ENCODE results near the gene FGF12.

Gene FGF12

DNA sequence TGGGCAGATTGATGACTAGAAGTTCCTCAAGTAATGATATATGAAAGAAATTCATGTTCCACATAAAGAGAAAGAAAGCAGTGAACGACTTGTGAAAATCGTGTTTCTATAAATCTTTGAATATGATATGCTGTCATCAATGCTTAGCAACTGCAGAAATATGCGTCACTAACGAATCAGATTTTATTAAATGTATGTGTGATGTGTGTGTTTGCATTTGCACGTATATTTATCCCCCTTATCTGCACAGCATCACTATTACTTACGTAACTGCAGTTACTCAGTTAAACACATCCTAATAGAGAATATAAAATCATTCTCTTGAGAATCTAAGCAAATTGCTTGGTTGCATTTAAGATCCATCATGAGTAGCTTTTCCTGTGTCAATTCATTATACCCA lies 468.6 kb downstream of the FGF12 start:
- DNase-seq (ENCODE audit: low read depth) = no peak

DNA sequence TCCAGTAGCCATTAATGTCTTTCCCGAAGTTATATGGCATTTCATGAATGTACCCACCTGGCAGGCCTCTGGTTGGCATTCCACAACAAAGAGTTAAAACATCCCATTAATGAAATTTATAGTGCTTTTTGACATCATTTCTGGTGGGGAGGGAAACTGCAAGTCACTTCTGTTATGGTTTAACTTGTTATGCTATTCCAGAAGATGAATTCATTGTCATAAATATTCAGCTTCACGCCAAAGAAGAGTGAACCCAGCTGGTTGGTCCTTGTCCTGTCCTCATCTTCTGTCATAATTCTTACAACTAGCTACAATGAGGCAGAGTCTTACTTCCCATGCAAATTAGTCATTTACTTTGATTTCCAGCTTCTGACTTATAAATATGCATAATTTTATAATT lies 471.5 kb downstream of the FGF12 start:
- no peak for DNase-seq (ENCODE audit: low read depth)

DNA sequence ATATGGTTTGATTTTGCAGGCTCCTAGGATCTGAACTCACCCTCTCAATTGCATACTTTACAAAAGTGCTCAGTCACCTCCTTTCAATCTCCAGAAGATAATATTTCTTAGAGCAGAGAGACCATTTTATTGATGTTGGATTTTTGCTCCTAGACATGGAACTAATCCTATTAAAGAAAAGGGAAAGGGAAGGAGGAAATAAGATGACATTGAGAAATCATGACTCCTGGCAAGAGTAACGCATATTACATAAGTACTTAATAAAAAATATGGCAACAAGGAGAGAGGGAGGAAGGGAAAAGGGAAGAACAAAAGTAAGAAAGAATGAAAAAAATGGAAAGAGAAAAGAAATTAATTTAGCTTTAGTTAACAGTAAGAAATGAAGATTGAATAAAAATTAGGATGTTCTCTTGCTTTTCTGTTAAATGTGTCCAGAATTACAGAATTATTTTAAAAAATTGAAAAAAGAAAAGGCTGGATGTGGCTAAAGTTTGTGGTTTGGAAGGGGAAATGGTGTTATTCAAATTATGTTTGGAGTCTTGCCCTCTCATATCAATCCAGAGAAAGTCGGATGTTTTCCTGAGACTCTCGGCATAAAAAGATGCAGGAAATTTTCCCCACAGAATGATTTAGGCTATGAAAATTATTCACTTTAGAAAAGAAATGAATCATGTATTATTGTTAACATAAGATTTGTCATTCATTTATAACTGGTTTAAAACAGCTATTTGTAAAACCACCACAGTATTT lies 474.0 kb downstream of the FGF12 start:
- no peak for DNase-seq (ENCODE audit: low read depth)

DNA sequence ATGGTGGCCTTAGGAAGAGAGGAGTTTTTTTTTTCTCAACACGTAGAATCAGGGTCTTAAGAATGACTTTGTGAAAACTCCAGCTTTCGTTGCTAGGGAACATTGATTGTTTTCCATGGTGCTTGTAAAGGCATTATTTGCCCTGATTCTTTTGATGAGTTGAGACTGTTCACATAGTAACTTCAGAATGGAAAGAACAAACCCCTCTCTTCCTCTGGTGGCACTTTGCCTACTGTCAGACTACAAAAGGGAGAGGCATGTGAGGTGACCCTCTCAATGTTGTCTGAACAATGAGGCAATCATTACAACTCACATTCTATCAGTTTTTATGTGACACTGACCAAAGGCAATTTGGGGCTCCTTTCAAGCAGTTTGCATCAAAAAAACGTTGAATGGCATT lies 477.8 kb downstream of the FGF12 start:
- no peak for DNase-seq (ENCODE audit: low read depth)

- no peak for DNase-seq (ENCODE audit: low read depth)
Observed at GRCh38 chr3:192246847-192247559, 480.3 kb downstream of the FGF12 start.

GRCh38 chr3:192244591-192244990 lies 482.8 kb downstream of the FGF12 start:
- DNase-seq (ENCODE audit: low read depth) = no peak

GRCh38 chr3:192239956-192240355 lies 487.4 kb downstream of the FGF12 start:
- DNase-seq (ENCODE audit: low read depth) = no peak

GRCh38 chr3:192237992-192238608 lies 489.2 kb downstream of the FGF12 start:
- no peak for DNase-seq (ENCODE audit: low read depth)

- no peak for DNase-seq (ENCODE audit: low read depth)
Observed at GRCh38 chr3:192229866-192230265, 497.5 kb downstream of the FGF12 start.

- no peak for DNase-seq (ENCODE audit: low read depth)
Observed at GRCh38 chr3:192224634-192225155, 502.6 kb downstream of the FGF12 start.

DNA sequence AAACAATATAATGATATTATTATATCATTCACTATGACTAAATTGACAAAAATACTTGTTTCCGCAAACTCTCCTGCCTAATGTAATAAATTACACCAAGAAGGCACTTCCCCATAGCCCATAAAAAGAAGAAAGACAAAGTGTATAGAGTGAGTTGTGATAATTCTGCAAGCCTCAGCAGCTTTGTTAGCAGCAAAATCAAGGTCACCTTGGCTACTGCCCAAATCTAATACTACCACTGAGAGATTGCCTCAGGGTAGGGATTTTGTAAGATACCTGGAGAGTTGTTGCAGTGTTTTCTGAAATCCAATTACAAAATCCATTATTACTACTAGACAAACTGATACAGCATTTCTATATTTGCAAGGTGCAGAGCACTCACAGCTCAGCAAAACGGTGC lies 503.5 kb downstream of the FGF12 start:
- no peak for DNase-seq (ENCODE audit: low read depth)

DNA sequence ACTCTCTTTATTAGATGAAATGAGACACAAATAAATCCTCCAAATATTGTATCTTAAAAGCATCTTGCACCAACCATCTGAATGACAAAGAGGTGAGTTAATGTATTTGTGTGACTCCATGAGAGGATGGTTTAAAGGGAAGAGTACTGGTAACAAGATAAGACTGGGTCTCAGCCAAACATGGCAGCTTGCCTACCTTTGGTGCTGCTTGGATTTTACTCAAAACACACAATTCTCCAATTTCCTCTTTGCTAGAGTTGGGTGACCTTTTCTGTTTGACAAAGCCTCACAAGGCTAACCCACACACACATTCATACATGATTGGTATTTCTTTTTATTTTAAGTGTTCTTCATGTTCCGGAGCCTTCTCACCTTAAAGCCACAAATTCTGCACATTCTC lies 506.4 kb downstream of the FGF12 start:
- no peak for DNase-seq (ENCODE audit: low read depth)

DNA sequence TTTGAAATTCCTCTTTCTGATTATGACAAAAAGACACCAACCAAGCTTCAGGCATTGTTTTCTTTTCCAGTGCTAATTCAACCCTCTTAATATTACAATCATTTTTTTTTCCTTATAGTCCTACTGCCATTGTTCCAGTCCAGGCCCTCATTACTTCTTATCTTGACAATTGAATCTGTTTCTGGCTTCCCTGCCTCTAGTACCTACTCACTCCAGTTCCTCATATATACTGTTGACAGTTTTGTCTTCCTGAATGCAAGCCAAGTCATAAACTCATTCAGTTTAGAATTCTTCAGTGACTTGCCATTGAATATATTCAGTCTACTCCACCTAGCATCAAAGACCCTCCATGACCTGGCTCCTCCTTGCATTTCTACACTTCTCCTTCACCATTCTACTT lies 507.4 kb downstream of the FGF12 start:
- no peak for DNase-seq (ENCODE audit: low read depth)

- DNase-seq (ENCODE audit: low read depth) = no peak
Observed at GRCh38 chr3:192216067-192216466, 511.3 kb downstream of the FGF12 start.

DNA sequence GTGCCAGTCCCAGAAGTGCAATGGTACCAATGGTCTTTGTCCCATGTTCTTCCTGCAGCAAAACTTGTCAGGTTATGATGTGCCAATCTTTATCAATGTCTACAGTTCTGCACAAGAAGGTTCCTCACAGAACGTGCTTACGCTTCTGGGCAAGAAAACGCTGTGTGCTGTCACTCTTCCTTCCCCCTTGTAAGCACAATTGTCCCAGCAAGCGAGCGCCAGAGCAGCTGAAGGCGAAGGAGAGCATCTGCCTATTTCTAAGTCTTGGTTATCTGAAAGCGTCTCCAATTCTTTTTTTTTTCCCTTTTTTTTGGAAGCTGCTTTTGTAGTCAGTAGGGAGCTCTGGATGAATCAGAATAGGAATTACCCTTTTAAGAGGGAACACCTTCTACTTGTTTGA lies 514.4 kb downstream of the FGF12 start:
- no peak for DNase-seq (ENCODE audit: low read depth)

- no peak for DNase-seq (ENCODE audit: low read depth)
Observed at GRCh38 chr3:192212335-192212734, 515.0 kb downstream of the FGF12 start.

DNA sequence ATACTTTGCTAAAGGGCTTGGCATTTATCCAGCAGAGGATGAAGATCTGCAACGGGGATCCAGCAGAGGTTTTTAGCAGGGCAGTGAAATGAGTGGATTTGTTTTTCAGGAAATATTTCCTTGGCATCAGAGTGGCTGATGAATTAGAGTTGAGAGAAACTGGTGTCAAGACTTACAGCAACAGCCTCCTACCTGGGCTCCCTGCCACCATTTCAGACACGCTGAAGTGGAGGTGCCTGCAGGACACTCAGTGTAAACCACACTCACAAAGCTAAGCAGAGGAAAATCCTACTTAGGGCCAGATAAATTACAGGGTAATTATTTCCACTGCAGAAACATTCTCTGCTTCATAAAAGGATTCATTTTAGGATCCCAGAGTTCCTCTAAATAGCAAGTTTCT lies 519.7 kb downstream of the FGF12 start:
- no peak for DNase-seq (ENCODE audit: low read depth)

- DNase-seq (ENCODE audit: low read depth) = no peak
Observed at GRCh38 chr3:192207239-192207638, 520.1 kb downstream of the FGF12 start.

GRCh38 chr3:192194085-192194484 lies 533.3 kb downstream of the FGF12 start:
- no peak for DNase-seq (ENCODE audit: low read depth)

DNA sequence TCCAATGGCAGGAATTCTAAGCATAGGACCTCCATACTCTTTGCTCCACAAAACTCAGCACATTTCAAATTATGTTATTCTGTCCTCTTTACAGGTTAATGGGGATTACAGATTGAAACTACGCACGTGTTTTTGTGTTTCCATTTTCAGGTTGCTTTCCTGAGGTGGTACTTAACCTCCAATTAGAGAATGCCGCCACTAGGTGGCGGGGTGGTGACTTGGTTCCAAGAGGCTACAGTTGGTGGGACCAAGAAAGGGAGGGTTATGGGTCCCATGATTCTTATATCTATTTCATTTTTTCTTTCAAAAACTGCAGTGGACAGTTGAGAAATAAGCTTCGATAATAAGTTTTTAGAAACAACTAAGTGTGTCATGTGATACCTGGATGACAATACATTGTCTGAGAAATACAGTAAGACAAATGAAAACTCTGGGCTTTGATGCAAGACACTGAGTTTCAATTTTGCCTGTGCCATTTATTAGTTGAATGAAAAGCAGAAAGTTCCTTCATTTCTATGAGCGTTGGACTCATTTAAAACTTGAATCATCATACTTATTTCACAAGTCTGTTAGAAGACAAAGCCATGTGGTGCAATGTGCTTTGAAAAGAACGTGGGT lies 539.0 kb downstream of the FGF12 start:
- DNase-seq (ENCODE audit: low read depth) = no peak

DNA sequence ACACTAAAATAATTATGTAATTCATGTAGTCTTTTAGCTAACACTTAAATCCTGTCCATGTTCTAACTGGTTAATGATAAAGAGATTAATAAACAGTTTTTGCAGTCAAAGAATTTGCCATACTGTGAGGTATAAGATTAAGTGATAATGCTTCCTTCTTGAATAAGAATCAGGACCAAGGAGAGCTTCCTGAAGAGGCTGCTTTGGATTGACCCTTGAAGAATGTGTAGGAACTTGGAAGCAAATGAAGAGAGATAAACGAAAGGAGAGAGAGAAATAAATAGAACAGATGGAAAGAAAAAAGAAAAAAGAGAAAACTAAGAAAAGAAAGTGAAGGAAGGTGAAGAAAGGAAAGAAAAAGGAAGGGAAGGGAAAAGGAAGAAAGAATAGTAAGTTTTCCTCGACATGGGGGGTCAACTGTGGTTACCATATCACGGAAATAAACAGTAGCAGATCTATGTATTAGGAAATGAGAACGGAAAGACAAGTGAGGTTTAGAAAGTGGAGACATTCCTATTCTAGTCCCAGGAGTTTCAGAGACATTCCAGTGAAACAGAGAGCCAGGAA lies 539.8 kb downstream of the FGF12 start:
- DNase-seq (ENCODE audit: low read depth) = no peak

- no peak for DNase-seq (ENCODE audit: low read depth)
Observed at GRCh38 chr3:192186498-192186897, 540.8 kb downstream of the FGF12 start.

Data from activated gamma-delta T cell treated with anti-CD3 and anti-CD28 coated beads, Interleukin-2, amount 50 U/mL, for 16 hours (primary cell).